Inflammatory macrophage (primary cell): ENCODE data around the gene RNASEH2A.
"Not testable (repeated sequence)": the region's sequence is repeated elsewhere in the genome, so short reads cannot be mapped to it uniquely, and the experiment has no call there.

Source experiments
- DNase-seq, 2 donors: peaks; one replicate each; pipeline ENCODE4 v3.0.0-alpha.2; 2020 to 2022

RNASEH2A gene

GRCh38 chr19:12834566-12834943, 28.2 kb downstream of the RNASEH2A start, which contains the start of gene RTBDN:
Gene RTBDN (minus strand): TSS chr19:12834579. CDS start chr19:12829979, 4,600 bp downstream.
- DNase-seq, result no peak

GRCh38 chr19:12834976-12835757, 28.8 kb downstream of the RNASEH2A start:
- DNase-seq, result no peak

GRCh38 chr19:12836529-12836863, 30.1 kb downstream of the RNASEH2A start:
- DNase-seq, result no peak

- no peak for DNase-seq
Observed at GRCh38 chr19:12837225-12837624, 30.8 kb downstream of the RNASEH2A start.

- DNase-seq, result peak in 1 of 2 donors; percentile 48
Observed at GRCh38 chr19:12838182-12838885, 31.9 kb downstream of the RNASEH2A start, which contains the start of gene MAST1. Gene MAST1 (plus strand): TSS chr19:12838515. CDS start chr19:12838573, 58 bp downstream.

GRCh38 chr19:12838886-12839756, 32.7 kb downstream of the RNASEH2A start:
- DNase-seq, result no peak

GRCh38 chr19:12840091-12841079, 34.0 kb downstream of the RNASEH2A start:
- peak; percentile 47 to 52 for DNase-seq

GRCh38 chr19:12841094-12841493, 34.7 kb downstream of the RNASEH2A start:
- DNase-seq, result no peak

- no peak for DNase-seq
Observed at GRCh38 chr19:12842511-12842910, 36.1 kb downstream of the RNASEH2A start.

- no peak for DNase-seq
Observed at GRCh38 chr19:12843328-12843727, 36.9 kb downstream of the RNASEH2A start.

- DNase-seq, result peak; percentile 17 to 21
Observed at GRCh38 chr19:12843999-12844732, 37.8 kb downstream of the RNASEH2A start.

GRCh38 chr19:12846613-12847012, 40.2 kb downstream of the RNASEH2A start:
- DNase-seq, result not testable (repeated sequence)

GRCh38 chr19:12847159-12848139, 41.1 kb downstream of the RNASEH2A start:
- peak; percentile 80 to 82 for DNase-seq

GRCh38 chr19:12856653-12857052, 50.3 kb downstream of the RNASEH2A start:
- no peak for DNase-seq

GRCh38 chr19:12858041-12858928, 51.9 kb downstream of the RNASEH2A start:
- DNase-seq, result no peak

- peak in 1 of 2 donors; percentile 36 for DNase-seq
Observed at GRCh38 chr19:12859546-12859945, 53.2 kb downstream of the RNASEH2A start.
